HCT116 (cell line): Measurements from ENCODE around the gene CHMP1B. TPM values are rescaled to one million over a fixed set of nuclear protein-coding genes. Genes with fewer than 3 reads are reported as not detected.

Source experiments
- ATAC-seq: fragments of 200-7000 bp; cut with Tn5 transposase; 2 replicates; pipeline ENCODE4 v1.9.1; 2020; ENCODE audit warnings: mild to moderate bottlenecking, moderate library complexity
- BruUV-seq: library from RNA; stranded (reverse); fragments of 400-500 nt; replicated peaks from 2 replicates; lab custom pipeline; 2021; lab: Mats Ljungman, UMichigan
- CTCF ChIA-PET: fragments of 300-600 bp; sonication (Branson Sonifier 250); formaldehyde crosslinking; loops from one replicate; lab custom pipeline; 2021; ENCODE audit warnings: antibody characterized with exemption; lab: Charles Lee
- POLR2A ChIA-PET: fragments of 300-600, 350-600 bp; sonication (Branson Sonifier 250); formaldehyde crosslinking; loops from one replicate; lab custom pipeline; 2021; ENCODE audit warnings: antibody characterized with exemption; lab: Charles Lee
- RAD21 ChIA-PET, 2 experiments: fragments of 300-600 bp; sonication (Branson Sonifier 250); formaldehyde crosslinking; loops; one replicate each; lab custom pipeline; 2023; ENCODE audit warnings: low total read pairs in 2 of 2; ENCODE audit not compliant: uncharacterized antibody in 2 of 2, unreplicated experiment in 2 of 2, low non-redundant PET in 1 of 2; lab: Charles Lee
- DNase-seq: peaks from one replicate; pipeline ENCODE4 v3.0.0-alpha.2; 2010; ENCODE audit warnings: low read depth, low spot score
- H2AFZ ChIP-seq: fragments of 200-600 bp; shearing (Covaris generic), sonication (generic); 2 replicates; pipeline ENCODE4 v1.6.1; 2017; ENCODE audit warnings: low read depth, mixed run types, mixed read lengths, antibody characterized with exemption, low read length; ENCODE audit not compliant: poor library complexity, severe bottlenecking
- H3K27ac ChIP-seq: 2 replicates; pipeline ENCODE4 v1.5.1; 2012; ENCODE audit warnings: low read depth, low read length
- H3K27me3 ChIP-seq: fragments of 200-600 bp; sonication (generic); 2 replicates; pipeline ENCODE4 v1.6.1; 2016; ENCODE audit warnings: mixed run types, low read length, mixed read lengths; ENCODE audit not compliant: insufficient read depth
- H3K36me3 ChIP-seq, 2 experiments: fragments of 200-500 bp in 1 of 2; fragments of 200-600 bp in 1 of 2; sonication (Bioruptor generic) in 1 of 2; sonication (generic) in 1 of 2; 2 replicates each; pipeline versions ENCODE4 v1.5.1 to v1.6.1; 2014 to 2016; ENCODE audit warnings: low read length in 2 of 2, inconsistent platforms in 1 of 2, mixed read lengths in 1 of 2, mixed run types in 1 of 2; ENCODE audit not compliant: insufficient read depth in 2 of 2, control insufficient read depth in 1 of 2
- H3K4me1 ChIP-seq, 2 experiments: fragments of 200-600 bp in 1 of 2; sonication (generic) in 1 of 2; 2 replicates each; pipeline versions ENCODE4 v1.5.1 to v1.6.1; 2012 to 2017; ENCODE audit warnings: low read length in 2 of 2, inconsistent platforms in 1 of 2, mild to moderate bottlenecking in 1 of 2, mixed read lengths in 1 of 2, mixed run types in 1 of 2, moderate library complexity in 1 of 2; ENCODE audit not compliant: insufficient read depth in 2 of 2, control insufficient read depth in 1 of 2
- H3K4me2 ChIP-seq: fragments of 200-600 bp; sonication (generic); 2 replicates; pipeline ENCODE4 v1.6.1; 2017; ENCODE audit warnings: mixed run types, low read length, mixed read lengths
- H3K4me3 ChIP-seq, 2 experiments: fragments of 200-600 bp in 1 of 2; sonication (generic) in 1 of 2; replicated peaks in 1 of 2; 2 replicates each; pipeline ENCODE4 v1.5.1; 2011 to 2016; ENCODE audit warnings: low read length in 2 of 2, control low read depth in 1 of 2, low read depth in 1 of 2, mild to moderate bottlenecking in 1 of 2, mixed read lengths in 1 of 2, mixed run types in 1 of 2
- H3K79me2 ChIP-seq: fragments of 200-600 bp; sonication (generic); 2 replicates; pipeline ENCODE4 v1.6.1; 2017; ENCODE audit warnings: mild to moderate bottlenecking, mixed run types, low read length, moderate library complexity, mixed read lengths; ENCODE audit not compliant: insufficient read depth
- H3K9ac ChIP-seq: fragments of 200-600 bp; sonication (generic); 2 replicates; pipeline ENCODE4 v1.6.1; 2016; ENCODE audit warnings: low read length, mixed read lengths
- H3K9me2 ChIP-seq: fragments of 200-600 bp; sonication (generic), shearing (Covaris generic); 2 replicates; pipeline ENCODE4 v1.6.1; 2017; ENCODE audit warnings: mixed run types, mild to moderate bottlenecking, moderate library complexity; ENCODE audit not compliant: insufficient read depth
- H3K9me3 ChIP-seq, 2 experiments: fragments of 200-500 bp in 1 of 2; fragments of 200-600 bp in 1 of 2; sonication (Bioruptor generic) in 1 of 2; sonication (generic) in 1 of 2; 2 replicates each; pipeline ENCODE4 v1.6.1; 2014 to 2017; ENCODE audit warnings: low read length in 2 of 2, mixed read lengths in 2 of 2, inconsistent platforms in 1 of 2, low read depth in 1 of 2, mild to moderate bottlenecking in 1 of 2, mixed run types in 1 of 2, moderate library complexity in 1 of 2; ENCODE audit not compliant: control insufficient read depth in 1 of 2, insufficient read depth in 1 of 2
- H4K20me1 ChIP-seq: fragments of 200-600 bp; sonication (generic), shearing (Covaris generic); 2 replicates; pipeline ENCODE4 v1.6.1; 2017; ENCODE audit warnings: mixed run types, mild to moderate bottlenecking, moderate library complexity; ENCODE audit not compliant: insufficient read depth
- ATF3 ChIP-seq: IDR thresholded peaks from 2 replicates; pipeline ENCODE4 v1.6.1; 2012
- ELF1 ChIP-seq: IDR thresholded peaks from 2 replicates; pipeline ENCODE4 v1.6.1; 2012; ENCODE audit warnings: low read depth, borderline replicate concordance
- EZH2 ChIP-seq: fragments of 200-600 bp; sonication (generic); IDR thresholded peaks from 2 replicates; pipeline ENCODE4 v1.6.1; 2017; ENCODE audit warnings: antibody characterized with exemption, mixed run types
- EZH2phosphoT487 ChIP-seq: fragments of 200-600 bp; IDR thresholded peaks from 2 replicates; pipeline ENCODE4 v1.6.1; 2018; ENCODE audit warnings: antibody characterized with exemption, borderline replicate concordance
- FOSL1 ChIP-seq: IDR thresholded peaks from 2 replicates; pipeline ENCODE4 v1.6.1; 2012; ENCODE audit warnings: low read depth
- MAX ChIP-seq: IDR thresholded peaks from 2 replicates; pipeline ENCODE4 v1.6.1; 2012
- POLR2A ChIP-seq: IDR thresholded peaks from 2 replicates; pipeline ENCODE4 v1.7.0; 2011; ENCODE audit warnings: borderline replicate concordance; ENCODE audit not compliant: insufficient read depth, insufficient read length; ENCODE audit errors: extremely low read depth
- RAD21 ChIP-seq: IDR thresholded peaks from 2 replicates; pipeline ENCODE4 v1.6.1; 2012; ENCODE audit warnings: low read depth, mild to moderate bottlenecking
- REST ChIP-seq: IDR thresholded peaks from 2 replicates; pipeline ENCODE4 v1.6.1; 2012; ENCODE audit warnings: low read depth
- SIN3A ChIP-seq: IDR thresholded peaks from 2 replicates; pipeline ENCODE4 v1.6.1; 2012; ENCODE audit warnings: low read depth
- TCF7L2 ChIP-seq: IDR thresholded peaks from 2 replicates; pipeline ENCODE4 v1.7.0; 2011; ENCODE audit warnings: borderline replicate concordance, inconsistent platforms; ENCODE audit not compliant: insufficient read depth, insufficient read length; ENCODE audit errors: extremely low read depth
- ZBTB33 ChIP-seq: IDR thresholded peaks from 2 replicates; pipeline ENCODE4 v1.6.1; 2011; ENCODE audit warnings: mild to moderate bottlenecking, low read length, moderate library complexity; ENCODE audit not compliant: insufficient replicate concordance; ENCODE audit errors: extremely low read depth
- ZFX ChIP-seq: fragments of 450-650 bp; IDR thresholded peaks from 2 replicates; pipeline ENCODE4 v1.6.1; 2017
- ZNF274 ChIP-seq: fragments of 200-500 bp; sonication (Bioruptor generic); IDR thresholded peaks from 2 replicates; pipeline ENCODE4 v1.6.1; 2014; ENCODE audit warnings: mild to moderate bottlenecking, low read depth, low read length, inconsistent platforms
- intact Hi-C: fragments of 100-400 bp; cut with micrococcal nuclease; formaldehyde crosslinking; loops from 2 replicates; pipeline ENCODE4 v1.10.0; 2022
- total RNA-seq: library from RNA; stranded (reverse); gene quantifications from one replicate; pipeline ENCODE4 v1.2.1, GENCODE V29; 2021; ENCODE audit not compliant: unreplicated experiment

The CHMP1B gene
- total RNA-seq, 1 experiment from 2014 or later, result 30.3 TPM

GRCh38 chr18:11885278-11885947 lies 34.2 kb downstream of the CHMP1B start:
- H3K36me3 ChIP-seq, result no peaks in the 10 kb centered on the region; a peak in 1 of 4 replicates
- ChIA-PET RAD21 (no interaction called here), CTCF (no interaction called here), POLR2A (no interaction called here)
- no peaks in the 10 kb centered on the region for H3K9me3 ChIP-seq
- H2AFZ ChIP-seq, result no peak overlapping the region
- no peak for TF ChIP-seq ZBTB33
- no peak for TF ChIP-seq MAX
- TF ChIP-seq TCF7L2, result no peak
- no peak for TF ChIP-seq ZFX
- no peak for TF ChIP-seq EZH2
- TF ChIP-seq REST, result no peak
- no peak for TF ChIP-seq SIN3A
- TF ChIP-seq ATF3, result no peak
- TF ChIP-seq FOSL1, result no peak
- TF ChIP-seq EZH2phosphoT487, result no peak
- no peak for TF ChIP-seq POLR2A
- TF ChIP-seq ELF1, result no peak
- no peak for TF ChIP-seq ZNF274
- no peak for TF ChIP-seq RAD21
- no peak overlapping the region for H3K4me3 ChIP-seq
- ATAC-seq, result no peak
- H3K4me1 ChIP-seq, result peaks cover 10 to 13% of the 10 kb centered on the region in 2 experiments; a peak in 3 of 4 replicates
- intact Hi-C loops, result no loop called here
- no peaks in the 10 kb centered on the region for H4K20me1 ChIP-seq
- no TSS peak for BruUV-seq
- no peak for DNase-seq
- no peak overlapping the region for H3K9ac ChIP-seq
- no peaks in the 10 kb centered on the region for H3K9me2 ChIP-seq
- no peaks in the 10 kb centered on the region for H3K27me3 ChIP-seq
- no peaks in the 10 kb centered on the region for H3K79me2 ChIP-seq
- H3K27ac ChIP-seq, result no peak overlapping the region
- no peak overlapping the region for H3K4me2 ChIP-seq
